CD4-positive, alpha-beta T cell treated with Interleukin-21 for 1 hour (primary cell): ENCODE results near the gene MRPS23.

Experiments used
- DNase-seq: peaks from one replicate; pipeline ENCODE4 v3.0.0-alpha.2; 2020

MRPS23 gene

GRCh38 chr17:57877803-57878377, 28.0 kb upstream of the MRPS23 start:
- DNase-seq: no peak

- DNase-seq: no peak
These were observed 27.0 kb upstream of the MRPS23 start for GRCh38 chr17:57876866-57877237.

GRCh38 chr17:57876023-57876865, 26.4 kb upstream of the MRPS23 start:
- DNase-seq: no peak

- no peak for DNase-seq
These were observed 25.6 kb upstream of the MRPS23 start for GRCh38 chr17:57875290-57876022.

- no peak for DNase-seq
These were observed 24.8 kb upstream of the MRPS23 start for GRCh38 chr17:57874434-57875289.

GRCh38 chr17:57874058-57874419, 24.2 kb upstream of the MRPS23 start:
- DNase-seq: no peak

- no peak for DNase-seq
These were observed 23.6 kb upstream of the MRPS23 start for GRCh38 chr17:57873261-57874057.

GRCh38 chr17:57872536-57872935, 22.7 kb upstream of the MRPS23 start:
- no peak for DNase-seq

GRCh38 chr17:57871863-57872262, 22.0 kb upstream of the MRPS23 start:
- DNase-seq: no peak

GRCh38 chr17:57871155-57871554, 21.3 kb upstream of the MRPS23 start:
- DNase-seq: no peak

GRCh38 chr17:57870283-57870635, 20.4 kb upstream of the MRPS23 start:
- no peak for DNase-seq

- DNase-seq: no peak
These were observed 19.9 kb upstream of the MRPS23 start for GRCh38 chr17:57869617-57870282.

GRCh38 chr17:57868910-57869616, 19.2 kb upstream of the MRPS23 start:
- DNase-seq: no peak

GRCh38 chr17:57868007-57868909, 18.4 kb upstream of the MRPS23 start:
- peak; percentile 28 for DNase-seq

GRCh38 chr17:57867126-57867525, 17.3 kb upstream of the MRPS23 start:
- DNase-seq: no peak

- DNase-seq: no peak
These were observed 16.9 kb upstream of the MRPS23 start for GRCh38 chr17:57866723-57867122.

GRCh38 chr17:57866319-57866718, 16.5 kb upstream of the MRPS23 start:
- no peak for DNase-seq

- no peak for DNase-seq
These were observed 14.4 kb upstream of the MRPS23 start for GRCh38 chr17:57864273-57864672.

GRCh38 chr17:57862694-57863667, 13.1 kb upstream of the MRPS23 start:
- no peak for DNase-seq
